ENCODE data around the gene FUT7. TPM values are rescaled to one million over a fixed set of nuclear protein-coding genes. Genes with fewer than 3 reads are reported as not detected.

The FUT7 gene
- total RNA-seq, 1 experiment from 2014 or later, result not detected

- Histone ChIP-seq H3K9me3 (ENCODE audit: control insufficient read depth, low read depth, low read length) (no peaks in the 10 kb centered on the region), H3K56ac (ENCODE audit: insufficient read length, low read depth, low read length) (no peak overlapping the region), H2BK15ac (ENCODE audit: low read depth, low read length) (no peak overlapping the region), H3K27me3 (ENCODE audit: insufficient read depth, low read length) (no peaks in the 10 kb centered on the region), H3K23ac (ENCODE audit: insufficient read length, low read depth, low read length) (no peak overlapping the region), H3T11ph (ENCODE audit: low read length) (no peak overlapping the region), H3K9ac (ENCODE audit: extremely low read depth, insufficient read length, low read length) (no peak overlapping the region), H4K20me1 (ENCODE audit: control insufficient read depth, insufficient read depth, insufficient read length) (no peaks in the 10 kb centered on the region), H3K79me1 (ENCODE audit: insufficient read depth, low read depth, low read length, poor library complexity, severe bottlenecking) (no peaks in the 10 kb centered on the region), H3K14ac (ENCODE audit: insufficient read depth, low read length) (no peak overlapping the region), H2BK12ac (ENCODE audit: insufficient read length, low read depth, low read length) (no peak overlapping the region), H3K27ac (ENCODE audit: insufficient read length, low read depth, low read length) (no peak overlapping the region), H3K18ac (ENCODE audit: insufficient read length, low read depth, low read length) (no peak overlapping the region), H3K23me2 (ENCODE audit: insufficient read length, low read depth, low read length, poor library complexity, severe bottlenecking) (no peaks in the 10 kb centered on the region), H4K8ac (replicated peaks; ENCODE audit: insufficient read length, low read depth, low read length) (no peak overlapping the region), H4K91ac (ENCODE audit: insufficient read length, low read depth, low read length) (no peak overlapping the region), H3K4ac (ENCODE audit: low read depth, low read length) (no peak overlapping the region), H3K4me2 (ENCODE audit: insufficient read depth, insufficient read length, low read length) (no peak overlapping the region), H2AFZ (ENCODE audit: low read length) (no peak overlapping the region), H2BK20ac (ENCODE audit: low read depth, low read length, poor library complexity, severe bottlenecking) (no peak overlapping the region), H3K79me2 (ENCODE audit: insufficient read depth, low read length) (no peaks in the 10 kb centered on the region; the same call in 1 of the 2 replicates), H2AK5ac (ENCODE audit: insufficient read length, low read length) (no peak overlapping the region), H2BK5ac (ENCODE audit: insufficient read length, low read length) (no peak overlapping the region), H2BK120ac (ENCODE audit: low read depth, low read length, poor library complexity, severe bottlenecking) (no peak overlapping the region), H4K5ac (ENCODE audit: insufficient read length, low read depth, low read length) (no peak overlapping the region), H3K4me1 (ENCODE audit: insufficient read depth, low read length) (no peaks in the 10 kb centered on the region)
- WGBS (ENCODE audit: extremely low coverage, insufficient read length, low lambda C conversion rate), result no CpG with 5 or more reads among the region's 9 CpGs
- Mint-ChIP-seq H3K4me3 (no peak overlapping the region), H3K9me3 (no peaks in the 10 kb centered on the region), H3K27ac (no peak overlapping the region), H3K4me1 (no peaks in the 10 kb centered on the region; a peak in 1 of 4 replicates), H3K36me3 (ENCODE audit: insufficient read depth in 1 of 3, low read depth in 3 of 3) (peaks cover 0 to 14% (median 5%) of the 10 kb centered on the region in 3 experiments; a peak in 5 of 7 replicates), H3K27me3 (ENCODE audit: low read depth) (peaks cover 7% of the 10 kb centered on the region)
- TF ChIP-seq, protein P1, sequence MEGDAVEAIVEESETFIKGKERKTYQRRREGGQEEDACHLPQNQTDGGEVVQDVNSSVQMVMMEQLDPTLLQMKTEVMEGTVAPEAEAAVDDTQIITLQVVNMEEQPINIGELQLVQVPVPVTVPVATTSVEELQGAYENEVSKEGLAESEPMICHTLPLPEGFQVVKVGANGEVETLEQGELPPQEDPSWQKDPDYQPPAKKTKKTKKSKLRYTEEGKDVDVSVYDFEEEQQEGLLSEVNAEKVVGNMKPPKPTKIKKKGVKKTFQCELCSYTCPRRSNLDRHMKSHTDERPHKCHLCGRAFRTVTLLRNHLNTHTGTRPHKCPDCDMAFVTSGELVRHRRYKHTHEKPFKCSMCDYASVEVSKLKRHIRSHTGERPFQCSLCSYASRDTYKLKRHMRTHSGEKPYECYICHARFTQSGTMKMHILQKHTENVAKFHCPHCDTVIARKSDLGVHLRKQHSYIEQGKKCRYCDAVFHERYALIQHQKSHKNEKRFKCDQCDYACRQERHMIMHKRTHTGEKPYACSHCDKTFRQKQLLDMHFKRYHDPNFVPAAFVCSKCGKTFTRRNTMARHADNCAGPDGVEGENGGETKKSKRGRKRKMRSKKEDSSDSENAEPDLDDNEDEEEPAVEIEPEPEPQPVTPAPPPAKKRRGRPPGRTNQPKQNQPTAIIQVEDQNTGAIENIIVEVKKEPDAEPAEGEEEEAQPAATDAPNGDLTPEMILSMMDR (conservative IDR thresholded peaks at IDR 0.05), result no peak
- DNase-seq, result no peak
Measured at GRCh38 chr9:137038916-137039315, 7.0 kb upstream of the FUT7 start.

All from H9 (cell line).